PC-3 (cell line): Measurements from ENCODE around the gene UACA.

ENCODE experiments used
- EZH2 ChIP-seq: fragments of 300-600 bp; sonication (generic); IDR thresholded peaks from one replicate; pipeline ENCODE4 v1.6.1; 2017; ENCODE audit warnings: antibody characterized with exemption, mild to moderate bottlenecking, low read length; ENCODE audit not compliant: unreplicated experiment
- EZH2phosphoT487 ChIP-seq: fragments of 300-600 bp; sonication (generic); IDR thresholded peaks from 2 replicates; pipeline ENCODE4 v1.6.1; 2018; ENCODE audit warnings: mild to moderate bottlenecking, antibody characterized with exemption, low read length, borderline replicate concordance
- TF ChIP-seq, protein P1 (sequence below): fragments of 300-600 bp; sonication (generic); conservative IDR thresholded peaks from 2 replicates; pipeline ENCODE4 v1.5.1; 2017; ENCODE audit warnings: antibody characterized with exemption, low read depth, mild to moderate bottlenecking, low read length

DNA sequence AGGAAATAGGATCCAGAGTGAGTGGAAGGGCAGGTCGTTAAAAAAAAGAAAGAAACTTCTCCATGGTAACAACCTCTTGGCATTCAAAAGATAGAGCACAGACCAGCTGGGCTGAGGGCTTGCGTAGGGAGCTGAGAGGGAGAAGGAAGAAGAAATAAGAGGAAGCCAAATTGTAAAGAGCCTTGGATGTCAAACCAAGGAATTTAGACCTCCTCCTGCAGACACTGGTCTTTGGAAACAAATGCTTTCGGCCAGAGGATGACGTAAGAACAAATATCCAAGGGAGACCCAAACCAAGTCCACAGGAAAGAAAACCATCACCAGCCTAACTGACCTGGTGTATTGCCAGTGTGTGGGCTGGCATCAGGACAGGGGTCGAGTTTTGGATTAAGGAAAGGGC, 155.2 kb downstream of the UACA start:
- TF ChIP-seq EZH2phosphoT487 (no peak), EZH2 (no peak)
- TF ChIP-seq, protein P1, sequence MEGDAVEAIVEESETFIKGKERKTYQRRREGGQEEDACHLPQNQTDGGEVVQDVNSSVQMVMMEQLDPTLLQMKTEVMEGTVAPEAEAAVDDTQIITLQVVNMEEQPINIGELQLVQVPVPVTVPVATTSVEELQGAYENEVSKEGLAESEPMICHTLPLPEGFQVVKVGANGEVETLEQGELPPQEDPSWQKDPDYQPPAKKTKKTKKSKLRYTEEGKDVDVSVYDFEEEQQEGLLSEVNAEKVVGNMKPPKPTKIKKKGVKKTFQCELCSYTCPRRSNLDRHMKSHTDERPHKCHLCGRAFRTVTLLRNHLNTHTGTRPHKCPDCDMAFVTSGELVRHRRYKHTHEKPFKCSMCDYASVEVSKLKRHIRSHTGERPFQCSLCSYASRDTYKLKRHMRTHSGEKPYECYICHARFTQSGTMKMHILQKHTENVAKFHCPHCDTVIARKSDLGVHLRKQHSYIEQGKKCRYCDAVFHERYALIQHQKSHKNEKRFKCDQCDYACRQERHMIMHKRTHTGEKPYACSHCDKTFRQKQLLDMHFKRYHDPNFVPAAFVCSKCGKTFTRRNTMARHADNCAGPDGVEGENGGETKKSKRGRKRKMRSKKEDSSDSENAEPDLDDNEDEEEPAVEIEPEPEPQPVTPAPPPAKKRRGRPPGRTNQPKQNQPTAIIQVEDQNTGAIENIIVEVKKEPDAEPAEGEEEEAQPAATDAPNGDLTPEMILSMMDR: no peak
